Right atrium auricular region (tissue), 2 donors: ENCODE results near the gene SPOUT1. TPM values are rescaled to one million over a fixed set of nuclear protein-coding genes. Genes with fewer than 3 reads are reported as not detected.

Source experiments
- DNase-seq: peaks from one replicate; pipeline ENCODE4 v3.0.0-alpha.2; 2019; ENCODE audit warnings: low spot score
- H3K27ac ChIP-seq, 2 donors: fragments of 200-600 bp; sonication (generic); 1 replicate in 1 of 2; 2 replicates in 1 of 2; pipeline ENCODE4 v1.5.1; 2016 to 2019
- H3K27me3 ChIP-seq, 2 donors: fragments of 200-600 bp; sonication (generic); one replicate each; pipeline versions ENCODE4 v1.5.1 to v1.6.0; 2017 to 2019
- H3K36me3 ChIP-seq: fragments of 200-600 bp; sonication (generic); one replicate; pipeline ENCODE4 v1.5.1; 2016
- H3K4me1 ChIP-seq, 2 donors: fragments of 200-600 bp; sonication (generic); one replicate each; pipeline versions ENCODE4 v1.5.1 to v1.6.0; 2017 to 2019
- H3K4me3 ChIP-seq, 2 donors: fragments of 200-600 bp; sonication (generic); 1 replicate in 1 of 2; 2 replicates in 1 of 2; pipeline ENCODE4 v1.5.1; 2017 to 2019; ENCODE audit warnings: mild to moderate bottlenecking in 1 of 2, moderate library complexity in 1 of 2
- H3K9me3 ChIP-seq, 2 donors: fragments of 200-600 bp; sonication (generic); one replicate each; pipeline ENCODE4 v1.5.1; 2019
- CTCF ChIP-seq, 2 donors: fragments of 200-600 bp; sonication (generic); IDR thresholded peaks; one replicate each; pipeline ENCODE4 v1.5.1; 2019; ENCODE audit warnings: antibody characterized with exemption in 2 of 2
- total RNA-seq, 2 donors: library from RNA; depleted of rRNA; stranded (reverse); fragments of >200 nt; gene quantifications; one replicate each; pipeline ENCODE4 v1.1.0, GENCODE V29; 2016

The SPOUT1 gene
- total RNA-seq, 2 donors from 2014 or later = 8.5 to 11.6 TPM

GRCh38 chr9:128773049-128773448 lies 56.5 kb downstream of the SPOUT1 start:
- Histone ChIP-seq H3K36me3 (no peaks in the 10 kb centered on the region), H3K4me1 (peaks cover 0 to 15% of the 10 kb centered on the region in 2 donors), H3K27ac (no peak overlapping the region), H3K27me3 (no peaks in the 10 kb centered on the region), H3K4me3 (no peak overlapping the region), H3K9me3 (no peaks in the 10 kb centered on the region)
- no peak for TF ChIP-seq CTCF (IDR thresholded peaks at IDR 0.05)
- no peak for DNase-seq

GRCh38 chr9:128771745-128772519 lies 57.7 kb downstream of the SPOUT1 start, which contains the start of gene ZER1:
ZER1 (minus strand) TSS chr9:128771927; CDS start chr9:128755565, 16,362 bp downstream.
- no peaks in the 10 kb centered on the region for H3K9me3 ChIP-seq
- TF ChIP-seq CTCF (IDR thresholded peaks at IDR 0.05) = no peak
- peak; percentile 92 for DNase-seq
- H3K4me3 ChIP-seq = peak within 1 kb of the TSS; percentile 86 to 87
- peaks cover 0 to 15% of the 10 kb centered on the region in 2 donors for H3K4me1 ChIP-seq
- H3K36me3 ChIP-seq = no peaks in the 10 kb centered on the region
- no peaks in the 10 kb centered on the region for H3K27me3 ChIP-seq
- H3K27ac ChIP-seq = peak within 1 kb of the TSS; percentile 91 to 96

DNA sequence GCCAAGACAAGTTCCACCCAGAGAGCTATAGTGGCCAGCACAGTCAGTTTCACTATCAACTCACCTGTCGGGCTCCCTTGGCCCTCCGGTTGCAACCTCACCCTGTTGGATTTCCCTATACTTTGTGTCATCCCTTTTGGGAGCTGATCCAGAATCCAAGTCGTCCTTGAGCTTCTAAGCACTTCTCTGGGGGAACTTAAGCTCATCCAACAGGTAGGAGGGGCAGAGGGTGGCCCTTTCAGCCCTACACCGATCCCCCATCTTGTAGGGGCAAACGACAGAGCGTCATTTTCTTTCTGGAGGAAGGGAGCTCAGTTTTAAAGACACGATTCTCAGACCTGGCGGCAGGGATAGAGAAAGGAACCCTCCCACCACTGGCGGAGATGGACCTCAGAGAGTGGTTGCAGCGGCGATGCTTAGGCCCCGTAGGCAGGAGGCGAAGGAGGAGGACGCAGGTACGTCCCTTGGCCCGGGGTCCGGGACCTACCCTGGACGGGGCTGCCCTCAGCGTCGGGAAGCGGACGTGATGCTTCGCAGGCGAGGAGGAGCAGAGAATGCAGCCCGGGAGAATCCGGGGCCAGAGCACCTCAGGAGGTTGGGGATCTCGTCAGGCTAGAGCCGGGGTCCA lies 58.4 kb downstream of the SPOUT1 start:
- Histone ChIP-seq H3K9me3 (no peaks in the 10 kb centered on the region), H3K4me3 (peak overlapping the region; percentile 86 to 87), H3K36me3 (no peaks in the 10 kb centered on the region), H3K27me3 (no peaks in the 10 kb centered on the region), H3K4me1 (peaks cover 0 to 15% of the 10 kb centered on the region in 2 donors), H3K27ac (peak overlapping the region; percentile 91 to 96)
- TF ChIP-seq CTCF (IDR thresholded peaks at IDR 0.05) = no peak
- DNase-seq = no peak

GRCh38 chr9:128770286-128771030 lies 59.1 kb downstream of the SPOUT1 start:
- no peak for TF ChIP-seq CTCF (IDR thresholded peaks at IDR 0.05)
- Histone ChIP-seq H3K27ac (peak overlapping the region in 1 of 2 donors; percentile 91), H3K4me1 (peaks cover 0 to 15% of the 10 kb centered on the region in 2 donors), H3K27me3 (no peaks in the 10 kb centered on the region), H3K9me3 (no peaks in the 10 kb centered on the region), H3K36me3 (no peaks in the 10 kb centered on the region), H3K4me3 (peak overlapping the region; percentile 86 to 87)
- no peak for DNase-seq

Other genes with a start within 250 kb of the SPOUT1 start
- gene DYNC2I2, start 172.9 kb downstream of the SPOUT1 start, total RNA-seq = 10 to 100 TPM; 23.1 to 33.1 TPM
- gene SET, start 140.6 kb downstream of the SPOUT1 start, total RNA-seq = 100 to 1,000 TPM; 104 to 125 TPM
- gene PKN3, start 127.3 kb downstream of the SPOUT1 start, total RNA-seq = 1 to 10 TPM; 4.5 to 8.6 TPM
- 10 to 100 TPM; 22.8 to 24.4 TPM for gene ZDHHC12, start 105.7 kb downstream of the SPOUT1 start, total RNA-seq
- gene ZER1, start 57.9 kb downstream of the SPOUT1 start, total RNA-seq = 10 to 100 TPM; 61.6 to 72.6 TPM
- gene TBC1D13, start 42.5 kb downstream of the SPOUT1 start, total RNA-seq = 10 to 100 TPM; 14.2 to 17.1 TPM
- 10 to 100 TPM; 33.6 to 74.4 TPM for gene ENDOG, start 11.3 kb downstream of the SPOUT1 start, total RNA-seq
- gene KYAT1, start 52.2 kb upstream of the SPOUT1 start, total RNA-seq = 10 to 100 TPM; 10.1 to 15.1 TPM
- gene LRRC8A, start 52.3 kb upstream of the SPOUT1 start, total RNA-seq = 10 to 100 TPM; 45.3 to 65.9 TPM
- gene PHYHD1, start 91.2 kb upstream of the SPOUT1 start, total RNA-seq = 10 to 100 TPM; 21.3 to 51.9 TPM
- 10 to 100 TPM; 13.9 to 14.4 TPM for gene DOLK, start 117.8 kb upstream of the SPOUT1 start, total RNA-seq
- gene NUP188, start 117.9 kb upstream of the SPOUT1 start, total RNA-seq = 10 to 100 TPM; 23.5 to 26.8 TPM
- gene SH3GLB2, start 198.5 kb upstream of the SPOUT1 start, total RNA-seq = 10 to 100 TPM; 25.6 to 41.3 TPM
- 10 to 100 TPM; 34.2 to 40.2 TPM for gene MIGA2, start 206.8 kb upstream of the SPOUT1 start, total RNA-seq